ENCODE data around the gene VNN1.

VNN1 gene

GRCh38 chr6:132713352-132714134 lies at the start of gene VNN1:
VNN1 (minus strand) TSS chr6:132714055; CDS start chr6:132714035, 20 bp downstream.
- H3K9me3 ChIP-seq (ENCODE audit: control insufficient read depth, insufficient read depth, low read depth, low read length): no peaks in the 10 kb centered on the region
- no peaks in the 10 kb centered on the region for H3K36me3 ChIP-seq (ENCODE audit: control insufficient read depth in 2 of 2, insufficient read depth in 1 of 2, low read length in 2 of 2)
- TF ChIP-seq ZNF239 (tag by site-specific recombination; IDR thresholded peaks at IDR 0.05) (no peak), ZNF530 (tag by site-specific recombination; IDR thresholded peaks at IDR 0.05; ENCODE audit: low read depth) (no peak), BCL11B (tag by site-specific recombination; IDR thresholded peaks at IDR 0.05; ENCODE audit: low read depth) (no peak), ZBTB8A (tag by site-specific recombination; IDR thresholded peaks at IDR 0.05) (no peak), ZBTB11 (tag by site-specific recombination; conservative IDR thresholded peaks at IDR 0.05; ENCODE audit: low read depth) (no peak), ZBTB48 (tag by site-specific recombination; IDR thresholded peaks at IDR 0.05) (no peak), ZBTB20 (tag by site-specific recombination; IDR thresholded peaks at IDR 0.05) (no peak), ZEB2 (tag by site-specific recombination; IDR thresholded peaks at IDR 0.05) (no peak), ZIC2 (tag by site-specific recombination; IDR thresholded peaks at IDR 0.05) (no peak), ZNF513 (tag by site-specific recombination; IDR thresholded peaks at IDR 0.05) (no peak), BCL11A (tag by site-specific recombination; IDR thresholded peaks at IDR 0.05; ENCODE audit: low read depth) (no peak), IKZF3 (tag by site-specific recombination; IDR thresholded peaks at IDR 0.05) (no peak), ZNF623 (tag by site-specific recombination; IDR thresholded peaks at IDR 0.05) (no peak), ZNF658 (tag by site-specific recombination; IDR thresholded peaks at IDR 0.05) (no peak), FEZF1 (tag by site-specific recombination; IDR thresholded peaks at IDR 0.05) (no peak), ZNF280D (tag by site-specific recombination; IDR thresholded peaks at IDR 0.05) (no peak), ZNF248 (tag by site-specific recombination; IDR thresholded peaks at IDR 0.05) (no peak), ZNF433 (tag by site-specific recombination; IDR thresholded peaks at IDR 0.05; ENCODE audit: low read depth) (no peak)
- H3K27ac ChIP-seq (ENCODE audit: extremely low read depth, low read depth, low read length): no peak within 1 kb of the TSS
- H3K4me3 ChIP-seq (ENCODE audit: low read depth, low read length): no peak within 1 kb of the TSS
- CTCF ChIA-PET: interaction anchor here (1.0 to 1.5 kb wide), 3 partner anchors 21 to 183 kb away, joined by 3 read pairs; no protein-coding TSS in a partner anchor
- H3K4me1 ChIP-seq (ENCODE audit: control insufficient read depth, insufficient read depth, low read length): no peaks in the 10 kb centered on the region
- POLR2A ChIA-PET: no interaction called here

Data from HEK293 (cell line).